ENCODE results near the gene IL17RC.

The IL17RC gene

GRCh38 chr3:9947025-9947995 lies 30.4 kb downstream of the IL17RC start:
- no peak for DNase-seq

- no peak for DNase-seq
These were observed 31.7 kb downstream of the IL17RC start for GRCh38 chr3:9948586-9948985.

GRCh38 chr3:9949115-9949514 lies 32.2 kb downstream of the IL17RC start:
- no peak for DNase-seq

- DNase-seq: no peak
These were observed 32.7 kb downstream of the IL17RC start for GRCh38 chr3:9949626-9950025.

- no peak for DNase-seq
These were observed 34.2 kb downstream of the IL17RC start for GRCh38 chr3:9951126-9951525.

GRCh38 chr3:9951598-9951961 lies 34.7 kb downstream of the IL17RC start:
- no peak for DNase-seq

- DNase-seq: peak; percentile 54
These were observed 35.3 kb downstream of the IL17RC start, which contains the start of gene PRRT3 for GRCh38 chr3:9951962-9952805. PRRT3 (minus strand) TSS chr3:9952408; CDS start chr3:9950115, 2,293 bp downstream.

- DNase-seq: no peak
These were observed 38.2 kb downstream of the IL17RC start for GRCh38 chr3:9955067-9955502.

- no peak for DNase-seq
These were observed 38.9 kb downstream of the IL17RC start for GRCh38 chr3:9955611-9956352.

- no peak for DNase-seq
These were observed 40.3 kb downstream of the IL17RC start for GRCh38 chr3:9957214-9957613.

- no peak for DNase-seq
These were observed 48.4 kb downstream of the IL17RC start for GRCh38 chr3:9965200-9965875.

- no peak for DNase-seq
These were observed 49.9 kb downstream of the IL17RC start for GRCh38 chr3:9966841-9967240.

- no peak for DNase-seq
These were observed 52.7 kb downstream of the IL17RC start for GRCh38 chr3:9969632-9970019.

GRCh38 chr3:9970020-9970652 lies 53.2 kb downstream of the IL17RC start:
- DNase-seq: no peak

GRCh38 chr3:9976721-9977709 lies 60.1 kb downstream of the IL17RC start:
- DNase-seq: no peak

GRCh38 chr3:9978710-9979305 lies 61.9 kb downstream of the IL17RC start:
- DNase-seq: no peak

GRCh38 chr3:9980251-9980650 lies 63.4 kb downstream of the IL17RC start:
- no peak for DNase-seq
